DOHH2 (cell line): ENCODE measurements around the gene HOXD10.

Experiments used
- H3F3A ChIP-seq: fragments of 200-600 bp; sonication (generic), shearing (Covaris generic); 2 replicates; pipeline ENCODE4 v1.6.0; 2016; ENCODE audit warnings: antibody characterized with exemption, mild to moderate bottlenecking; ENCODE audit not compliant: control insufficient read depth, insufficient read depth
- H3K27ac ChIP-seq: fragments of 200-600 bp; sonication (generic); 2 replicates; pipeline ENCODE4 v1.5.1; 2014; ENCODE audit warnings: low read depth, mild to moderate bottlenecking, low read length, moderate library complexity
- H3K27me3 ChIP-seq: fragments of 200-600 bp; sonication (generic); 2 replicates; pipeline ENCODE4 v1.6.1; 2014; ENCODE audit warnings: mild to moderate bottlenecking, low read length, mixed read lengths; ENCODE audit not compliant: control insufficient read depth
- H3K36me3 ChIP-seq: fragments of 200-600 bp; sonication (generic); 2 replicates; pipeline ENCODE4 v1.6.1; 2014; ENCODE audit warnings: mild to moderate bottlenecking, low read length, moderate library complexity, mixed read lengths; ENCODE audit not compliant: control insufficient read depth
- H3K4me1 ChIP-seq: fragments of 200-600 bp; sonication (generic); 2 replicates; pipeline ENCODE4 v1.6.1; 2014; ENCODE audit warnings: mild to moderate bottlenecking, low read length, mixed read lengths; ENCODE audit not compliant: control insufficient read depth
- H3K4me2 ChIP-seq: fragments of 200-600 bp; sonication (generic); 2 replicates; pipeline ENCODE4 v1.6.0; 2014; ENCODE audit warnings: mild to moderate bottlenecking, low read length, moderate library complexity
- H3K4me3 ChIP-seq: fragments of 200-600 bp; sonication (generic); 2 replicates; pipeline ENCODE4 v1.5.1; 2014; ENCODE audit warnings: mild to moderate bottlenecking, low read length, mixed read lengths
- H3K79me2 ChIP-seq: fragments of 200-600 bp; sonication (generic); 2 replicates; pipeline ENCODE4 v1.6.1; 2014; ENCODE audit warnings: mild to moderate bottlenecking, low read length, mixed read lengths; ENCODE audit not compliant: control insufficient read depth
- H3K9me2 ChIP-seq: fragments of 200-600 bp; sonication (generic); replicated peaks from 2 replicates; pipeline ENCODE4 v1.6.1; 2014; ENCODE audit warnings: mild to moderate bottlenecking, low read length, mixed read lengths; ENCODE audit not compliant: control insufficient read depth
- H3K9me3 ChIP-seq: fragments of 200-600 bp; sonication (generic); 2 replicates; pipeline ENCODE4 v1.6.1; 2014; ENCODE audit warnings: antibody characterized with exemption, low read length, mixed read lengths; ENCODE audit not compliant: control insufficient read depth, insufficient read depth
- H4K20me1 ChIP-seq: fragments of 200-600 bp; sonication (generic); 2 replicates; pipeline ENCODE4 v1.6.0; 2014; ENCODE audit warnings: low read depth, mild to moderate bottlenecking, antibody characterized with exemption, low read length, moderate library complexity; ENCODE audit not compliant: control insufficient read depth, insufficient read depth
- EZH2phosphoT487 ChIP-seq: fragments of 200-600 bp; sonication (generic); IDR thresholded peaks from 2 replicates; pipeline ENCODE4 v1.6.1; 2017; ENCODE audit warnings: borderline replicate concordance, mild to moderate bottlenecking, antibody characterized with exemption, low read length, moderate library complexity, mixed read lengths
- TF ChIP-seq, protein P1 (sequence below): fragments of 200-600 bp; sonication (generic); IDR thresholded peaks from one replicate; pipeline ENCODE4 v1.5.1; 2014; ENCODE audit warnings: antibody characterized with exemption, mild to moderate bottlenecking, low read depth, low read length; ENCODE audit not compliant: poor library complexity, severe bottlenecking

Gene HOXD10

DNA sequence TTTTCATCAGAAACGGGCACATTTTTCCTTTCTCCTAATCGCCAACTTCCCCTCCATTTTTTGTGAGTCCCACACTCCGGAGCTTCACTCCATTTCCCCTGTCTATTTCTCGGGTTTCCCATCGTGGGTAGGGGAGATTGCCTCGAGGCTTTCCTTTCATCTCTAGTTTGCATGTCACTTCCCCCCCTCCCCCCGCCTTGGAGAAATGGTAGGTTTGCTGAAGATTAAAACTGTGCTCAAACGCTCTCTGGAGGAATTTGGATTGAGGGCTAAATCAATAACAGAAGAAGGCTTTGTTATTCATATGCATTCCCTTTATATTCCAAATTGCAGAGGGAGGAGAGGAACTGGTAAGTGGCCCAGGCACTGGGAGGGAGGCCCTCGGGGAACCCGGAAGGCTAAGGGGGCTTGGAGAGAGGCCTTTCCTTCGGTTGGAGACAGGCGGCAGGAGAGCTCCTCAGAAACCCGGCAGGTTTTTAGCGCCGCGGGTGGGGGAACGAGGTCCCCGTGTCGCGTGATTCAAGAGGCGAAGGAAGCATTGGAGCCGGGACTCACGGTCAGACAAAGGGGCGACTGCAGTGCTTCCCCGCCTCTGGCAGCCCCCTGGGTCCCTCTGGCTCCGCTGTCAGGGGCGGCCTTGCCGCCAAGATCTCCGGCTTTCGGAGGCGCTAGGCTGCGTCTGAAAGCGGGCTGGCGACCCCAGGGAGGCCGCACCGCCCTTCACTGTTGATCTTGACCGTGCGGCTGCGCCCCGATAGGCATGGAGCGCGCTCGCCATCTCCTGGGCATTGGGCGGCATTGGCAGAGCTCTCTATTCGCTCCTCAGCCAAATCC, 19.4 kb upstream of the HOXD10 start:
- no peaks in the 10 kb centered on the region for H3K9me3 ChIP-seq
- no peak overlapping the region for H3K27ac ChIP-seq
- H3K4me2 ChIP-seq = peak overlapping the region; percentile 60
- peaks cover 11% of the 10 kb centered on the region for H3K4me1 ChIP-seq
- no peaks in the 10 kb centered on the region for H3K36me3 ChIP-seq
- H3K4me3 ChIP-seq = peak overlapping the region; percentile 55
- TF ChIP-seq EZH2phosphoT487 = no peak
- TF ChIP-seq, protein P1, sequence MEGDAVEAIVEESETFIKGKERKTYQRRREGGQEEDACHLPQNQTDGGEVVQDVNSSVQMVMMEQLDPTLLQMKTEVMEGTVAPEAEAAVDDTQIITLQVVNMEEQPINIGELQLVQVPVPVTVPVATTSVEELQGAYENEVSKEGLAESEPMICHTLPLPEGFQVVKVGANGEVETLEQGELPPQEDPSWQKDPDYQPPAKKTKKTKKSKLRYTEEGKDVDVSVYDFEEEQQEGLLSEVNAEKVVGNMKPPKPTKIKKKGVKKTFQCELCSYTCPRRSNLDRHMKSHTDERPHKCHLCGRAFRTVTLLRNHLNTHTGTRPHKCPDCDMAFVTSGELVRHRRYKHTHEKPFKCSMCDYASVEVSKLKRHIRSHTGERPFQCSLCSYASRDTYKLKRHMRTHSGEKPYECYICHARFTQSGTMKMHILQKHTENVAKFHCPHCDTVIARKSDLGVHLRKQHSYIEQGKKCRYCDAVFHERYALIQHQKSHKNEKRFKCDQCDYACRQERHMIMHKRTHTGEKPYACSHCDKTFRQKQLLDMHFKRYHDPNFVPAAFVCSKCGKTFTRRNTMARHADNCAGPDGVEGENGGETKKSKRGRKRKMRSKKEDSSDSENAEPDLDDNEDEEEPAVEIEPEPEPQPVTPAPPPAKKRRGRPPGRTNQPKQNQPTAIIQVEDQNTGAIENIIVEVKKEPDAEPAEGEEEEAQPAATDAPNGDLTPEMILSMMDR = peak; percentile 57
- no peaks in the 10 kb centered on the region for H3K9me2 ChIP-seq
- no peaks in the 10 kb centered on the region for H4K20me1 ChIP-seq
- peaks cover 30% of the 10 kb centered on the region for H3K27me3 ChIP-seq
- no peaks in the 10 kb centered on the region for H3K79me2 ChIP-seq
- no peaks in the 10 kb centered on the region for H3F3A ChIP-seq

GRCh38 chr2:176097820-176098365, 18.7 kb upstream of the HOXD10 start:
- Histone ChIP-seq H4K20me1 (no peaks in the 10 kb centered on the region), H3K4me1 (peaks cover 11% of the 10 kb centered on the region), H3K4me3 (no peak overlapping the region; the same call in 1 of the 2 replicates), H3K79me2 (no peaks in the 10 kb centered on the region), H3K27ac (no peak overlapping the region), H3K9me3 (no peaks in the 10 kb centered on the region), H3K4me2 (peak overlapping the region; percentile 60; the same call in 1 of the 2 replicates), H3F3A (no peaks in the 10 kb centered on the region), H3K9me2 (no peaks in the 10 kb centered on the region), H3K27me3 (peaks cover 30% of the 10 kb centered on the region), H3K36me3 (no peaks in the 10 kb centered on the region)
- TF ChIP-seq EZH2phosphoT487 = no peak
- TF ChIP-seq, protein P1 = no peak

GRCh38 chr2:176098366-176099158, 18.0 kb upstream of the HOXD10 start:
- TF ChIP-seq, protein P1 = no peak
- TF ChIP-seq EZH2phosphoT487 = no peak
- peaks cover 30% of the 10 kb centered on the region for H3K27me3 ChIP-seq
- no peaks in the 10 kb centered on the region for H4K20me1 ChIP-seq
- peaks cover 11% of the 10 kb centered on the region for H3K4me1 ChIP-seq
- H3K27ac ChIP-seq = no peak overlapping the region
- H3K9me3 ChIP-seq = no peaks in the 10 kb centered on the region
- H3K79me2 ChIP-seq = no peaks in the 10 kb centered on the region
- H3F3A ChIP-seq = no peaks in the 10 kb centered on the region
- H3K9me2 ChIP-seq = no peaks in the 10 kb centered on the region
- H3K4me3 ChIP-seq = no peak overlapping the region
- no peaks in the 10 kb centered on the region for H3K36me3 ChIP-seq
- no peak overlapping the region for H3K4me2 ChIP-seq
